ENCODE data around the gene PACRG.

Gene PACRG

GRCh38 chr6:163259689-163260088, 531.9 kb downstream of the PACRG start:
- DNase-seq: no peak

- DNase-seq: peak; percentile 69
These were observed 532.5 kb downstream of the PACRG start for GRCh38 chr6:163260111-163260895.

GRCh38 chr6:163260911-163261310, 533.1 kb downstream of the PACRG start:
- peak; percentile 29 for DNase-seq

DNA sequence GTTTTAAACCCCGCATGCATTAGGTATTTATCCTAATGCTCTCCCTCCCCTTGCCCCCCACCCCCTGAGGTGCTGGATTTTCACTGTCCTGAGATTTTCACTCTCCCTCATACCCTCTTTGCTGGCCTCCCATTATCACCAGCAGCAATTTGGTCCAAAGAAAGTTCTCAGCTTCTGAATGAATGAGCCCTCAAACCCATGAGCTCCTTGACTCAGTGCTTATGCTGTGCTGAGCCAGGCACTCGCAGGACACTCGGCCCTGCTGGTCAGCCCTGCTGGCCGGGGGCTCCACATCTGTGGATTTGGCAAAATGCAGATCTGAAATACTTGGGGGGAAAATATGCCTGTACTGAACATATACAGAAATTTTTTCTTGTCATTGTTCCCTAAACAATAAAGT, 533.6 kb downstream of the PACRG start:
- no peak for DNase-seq

DNA sequence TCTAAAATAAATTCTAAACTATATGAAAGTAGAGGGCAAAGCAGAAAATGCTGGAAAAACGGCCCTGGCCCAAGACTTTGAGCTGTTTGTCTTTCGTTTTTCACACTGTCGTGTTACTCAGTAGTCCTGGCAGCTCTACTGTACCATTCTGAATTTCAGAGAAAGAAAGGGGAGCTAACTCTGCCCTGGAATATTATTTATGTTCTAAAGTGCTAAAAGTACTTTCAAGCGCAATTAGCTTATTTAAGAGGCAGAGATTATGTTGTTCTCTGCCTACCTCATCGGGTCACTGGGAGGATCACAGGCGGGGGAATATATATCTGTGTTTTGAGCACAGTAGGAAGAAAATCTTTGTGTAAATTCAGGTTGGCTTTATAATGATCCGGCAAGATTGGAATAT, 534.3 kb downstream of the PACRG start:
- DNase-seq: no peak

- DNase-seq: no peak
These were observed 535.4 kb downstream of the PACRG start for GRCh38 chr6:163263196-163263595.

GRCh38 chr6:163263998-163264661, 536.4 kb downstream of the PACRG start:
- no peak for DNase-seq

DNA sequence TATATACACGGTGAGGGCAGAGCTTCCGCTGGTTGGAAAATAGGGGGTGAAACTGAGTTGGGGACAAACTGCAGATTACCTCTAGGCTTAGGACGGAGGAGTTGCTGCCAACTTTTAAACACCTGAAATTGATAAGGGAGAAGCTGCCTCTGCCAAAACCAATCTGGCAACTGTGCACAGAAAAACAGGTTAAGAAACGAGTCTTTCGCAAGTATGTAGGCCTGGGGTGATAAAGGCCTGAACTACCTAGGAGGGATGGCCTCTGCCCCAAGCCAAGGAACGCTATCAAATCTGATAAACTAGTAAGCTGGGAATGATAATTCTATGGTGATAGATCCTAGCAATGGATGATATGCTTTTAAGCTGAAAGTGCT, 536.9 kb downstream of the PACRG start:
- DNase-seq: no peak

GRCh38 chr6:163281634-163282033, 553.9 kb downstream of the PACRG start:
- DNase-seq: no peak

DNA sequence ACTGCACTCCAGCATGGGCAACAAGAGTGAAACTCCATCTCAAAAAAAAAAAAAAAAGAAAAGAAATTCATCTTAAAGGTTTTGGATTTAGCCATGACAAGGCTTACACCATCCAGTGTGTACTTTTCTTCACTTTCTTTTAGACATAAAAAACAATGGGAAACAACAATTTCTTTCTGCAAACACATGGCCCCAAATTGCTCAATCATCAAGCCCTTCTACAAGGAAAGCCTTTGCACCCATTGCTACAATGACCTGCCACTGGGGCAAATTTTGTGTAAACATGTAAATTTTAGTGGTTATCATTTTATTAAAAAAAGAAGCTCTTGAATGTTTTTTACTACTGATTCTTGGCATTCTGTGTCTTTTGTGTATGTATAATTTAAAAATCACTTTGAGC, 554.9 kb downstream of the PACRG start:
- no peak for DNase-seq

- no peak for DNase-seq
These were observed 556.4 kb downstream of the PACRG start for GRCh38 chr6:163284151-163284550.

DNA sequence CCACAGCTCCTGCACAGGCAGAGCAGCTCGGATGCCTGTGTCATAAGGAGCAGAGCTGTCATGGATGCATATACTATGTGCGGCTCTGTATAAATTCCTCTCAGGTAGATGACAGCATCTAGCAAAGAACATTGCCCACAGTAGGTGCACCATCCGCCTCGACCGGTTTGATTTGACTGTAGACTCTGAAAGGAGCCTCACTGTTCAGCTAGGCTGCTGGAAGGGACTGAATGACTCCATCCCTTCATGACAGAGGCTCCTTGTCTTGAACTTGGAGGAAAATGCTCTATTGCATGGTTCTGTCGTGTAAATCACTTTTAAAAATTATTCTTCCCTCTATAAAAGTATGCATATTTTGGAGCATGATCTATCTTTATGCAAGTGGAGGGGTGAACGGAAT, 557.9 kb downstream of the PACRG start:
- no peak for DNase-seq

- DNase-seq: no peak
These were observed 559.9 kb downstream of the PACRG start for GRCh38 chr6:163287626-163288025.

- DNase-seq: no peak
These were observed 560.3 kb downstream of the PACRG start for GRCh38 chr6:163288066-163288465.

DNA sequence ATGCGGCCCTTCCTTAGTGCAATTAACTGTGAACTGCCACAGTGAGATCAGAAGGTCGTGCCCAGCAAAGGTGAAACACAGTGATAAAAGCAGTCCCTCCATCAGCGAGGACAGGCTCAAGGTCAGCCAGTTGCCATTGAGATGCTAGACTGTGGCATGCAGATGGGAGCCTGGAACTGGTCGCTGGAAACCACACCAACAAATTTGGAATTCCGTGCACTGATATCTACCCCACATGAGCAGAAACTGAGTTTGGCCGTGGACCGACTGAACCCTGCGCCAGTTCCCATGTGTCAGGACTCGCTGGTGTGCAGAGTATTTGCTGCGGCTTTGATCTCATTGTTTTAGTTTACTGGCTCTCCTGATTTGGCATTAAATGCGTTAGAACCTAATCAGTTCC, 561.1 kb downstream of the PACRG start:
- no peak for DNase-seq

GRCh38 chr6:163289447-163289846, 561.7 kb downstream of the PACRG start:
- no peak for DNase-seq

GRCh38 chr6:163290545-163291274, 562.9 kb downstream of the PACRG start:
- DNase-seq: no peak

DNA sequence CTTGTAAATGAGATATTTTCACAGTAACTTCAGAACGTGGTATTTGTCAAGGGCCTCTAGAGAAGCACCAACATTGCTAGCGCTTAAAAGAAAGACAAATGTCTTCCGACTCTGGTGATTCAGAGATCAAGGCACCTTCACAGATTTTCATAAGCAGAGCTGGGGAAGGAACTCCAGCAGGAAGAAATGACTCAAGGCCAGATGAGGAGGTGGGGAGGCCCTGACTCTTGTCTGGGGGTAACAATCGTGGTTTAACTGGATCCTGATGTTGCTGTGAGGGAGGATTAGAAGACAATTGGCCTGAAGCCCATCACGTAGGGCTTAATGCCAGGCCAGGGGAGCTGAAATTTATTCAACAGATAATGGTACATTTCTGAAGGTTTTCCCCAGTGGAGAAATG, 563.8 kb downstream of the PACRG start:
- no peak for DNase-seq

- no peak for DNase-seq
These were observed 565.5 kb downstream of the PACRG start for GRCh38 chr6:163293286-163293685.

GRCh38 chr6:163294734-163295133, 567.0 kb downstream of the PACRG start:
- no peak for DNase-seq

- no peak for DNase-seq
These were observed 569.2 kb downstream of the PACRG start for GRCh38 chr6:163296835-163297519.

GRCh38 chr6:163298079-163298830, 570.5 kb downstream of the PACRG start:
- DNase-seq: no peak

DNA sequence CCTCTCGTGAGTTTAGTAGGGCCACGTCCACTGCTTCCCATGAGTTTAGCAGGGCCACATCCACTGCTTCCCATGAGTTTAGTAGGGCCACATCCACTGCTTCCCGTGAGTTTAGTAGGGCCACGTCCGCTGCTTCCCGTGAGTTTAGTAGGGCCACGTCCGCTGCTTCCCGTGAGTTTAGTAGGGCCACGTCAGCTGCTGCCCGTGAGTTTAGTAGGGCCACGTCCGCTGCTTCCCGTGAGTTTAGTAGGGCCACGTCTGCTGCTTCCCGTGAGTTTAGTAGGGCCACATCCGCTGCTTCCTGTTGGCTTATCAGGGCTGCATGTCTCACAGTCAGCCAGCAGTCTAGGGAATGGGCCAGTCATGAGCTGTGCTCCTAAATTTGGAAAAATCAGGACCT, 573.1 kb downstream of the PACRG start:
- DNase-seq: no peak

Data from NCI-H146 (cell line).